Adrenal gland (tissue), 5 donors: ENCODE data around the gene SZT2.

Source experiments
- CTCF ChIP-seq, 6 experiments: fragments of 450-650 bp in 4 of 6; fragments of 200-600 bp in 2 of 6; sonication (generic) in 1 of 6; IDR thresholded peaks; 1 replicate in 5 of 6; 2 replicates in 1 of 6; pipeline versions ENCODE4 v1.5.1 to v1.8.0; 2016 to 2021; ENCODE audit warnings: antibody characterized with exemption in 6 of 6, mild to moderate bottlenecking in 2 of 6, moderate library complexity in 1 of 6
- POLR2A ChIP-seq, 2 donors: fragments of 450-650 bp; IDR thresholded peaks; one replicate each; pipeline ENCODE4 v1.6.1; 2017; ENCODE audit warnings: antibody characterized with exemption in 2 of 2, mild to moderate bottlenecking in 2 of 2, moderate library complexity in 1 of 2
- donor health status: DM: no; HTN: no; CAD: no.

DNA sequence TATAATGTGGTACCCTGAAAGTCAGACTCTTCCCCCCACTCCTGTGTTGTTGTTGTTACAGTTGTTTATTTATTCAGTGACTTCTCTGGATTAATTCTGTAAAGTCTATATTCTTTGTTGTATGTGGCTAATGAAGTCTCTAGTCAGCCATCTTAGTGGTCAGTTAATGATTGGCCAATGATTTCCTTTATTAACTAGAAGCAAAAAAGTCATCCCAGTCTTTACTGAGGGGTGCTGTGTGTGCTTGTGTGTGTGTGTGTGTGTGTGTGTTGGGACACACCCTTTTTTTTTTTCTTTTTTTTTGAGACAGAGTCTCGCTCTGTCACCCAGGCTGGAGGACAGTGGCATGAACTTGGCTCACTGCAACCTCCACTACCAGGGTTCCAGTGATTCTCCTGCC lies 101.4 kb downstream of the SZT2 start:
- TF ChIP-seq CTCF (IDR thresholded peaks at IDR 0.05) (no peak), POLR2A (IDR thresholded peaks at IDR 0.05) (no peak)
